ENCODE results near the gene IL36A.

Gene IL36A

DNA sequence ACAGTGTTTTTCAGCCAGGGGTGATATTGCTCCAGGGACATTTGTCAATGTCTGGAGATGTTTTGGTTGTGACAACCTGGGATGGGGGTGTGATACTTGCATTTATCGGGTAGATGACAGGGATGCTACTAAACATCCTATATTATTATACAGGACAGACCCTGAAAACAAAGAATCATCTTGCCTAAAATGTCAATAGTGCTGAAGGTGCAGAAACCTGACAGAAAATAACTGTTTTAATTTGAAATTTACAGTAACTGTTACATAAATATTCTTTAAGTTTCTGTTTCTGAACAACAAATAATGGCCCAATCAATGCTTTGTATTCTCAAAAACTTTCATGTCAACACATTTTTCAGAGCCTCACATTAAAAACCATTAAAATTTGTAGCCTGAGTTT is 2.0 kb downstream of the IL36A start:
- DNase-seq (ENCODE audit: low read depth in 2 of 2), result no peak

DNA sequence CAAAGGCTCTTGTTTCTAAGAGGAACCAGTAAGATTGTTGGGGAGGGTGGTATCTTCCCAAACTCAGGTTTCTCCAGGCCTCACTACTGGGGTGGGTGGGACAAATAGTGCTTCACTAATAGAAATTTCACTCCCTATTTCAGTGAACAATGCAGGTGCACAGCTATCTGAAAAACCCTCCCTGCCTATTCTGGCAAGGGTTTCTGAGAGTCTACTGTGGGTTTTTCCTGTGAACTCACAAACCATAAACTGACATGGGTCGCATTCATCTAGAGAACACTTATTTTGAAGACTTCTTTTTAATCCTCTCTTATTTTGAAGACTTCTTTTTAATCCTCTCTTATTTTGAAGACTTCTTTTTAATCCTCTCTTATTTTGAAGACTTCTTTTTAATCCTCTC is 4.4 kb downstream of the IL36A start:
- no peak for DNase-seq (ENCODE audit: low read depth in 2 of 2)

DNA sequence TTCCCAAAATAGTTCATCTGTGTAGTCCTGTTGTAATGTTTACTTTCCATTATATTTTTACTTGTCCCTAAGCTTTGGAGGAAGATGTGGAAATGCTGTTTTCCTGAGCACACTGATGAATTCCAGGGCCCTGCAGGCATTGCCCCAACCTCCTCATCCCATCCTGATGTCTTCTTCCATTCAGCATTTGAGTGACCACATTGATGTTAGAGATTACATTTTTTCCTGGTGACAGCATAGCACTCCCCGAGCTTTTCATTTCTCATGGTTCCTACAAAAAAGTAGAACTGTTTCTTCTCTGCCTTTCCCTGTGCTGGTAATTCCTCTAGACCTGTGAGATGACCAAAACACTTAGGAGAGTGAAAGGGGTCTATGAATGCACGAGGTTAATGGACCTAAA is 4.8 kb downstream of the IL36A start:
- no peak for DNase-seq (ENCODE audit: low read depth in 2 of 2)

DNA sequence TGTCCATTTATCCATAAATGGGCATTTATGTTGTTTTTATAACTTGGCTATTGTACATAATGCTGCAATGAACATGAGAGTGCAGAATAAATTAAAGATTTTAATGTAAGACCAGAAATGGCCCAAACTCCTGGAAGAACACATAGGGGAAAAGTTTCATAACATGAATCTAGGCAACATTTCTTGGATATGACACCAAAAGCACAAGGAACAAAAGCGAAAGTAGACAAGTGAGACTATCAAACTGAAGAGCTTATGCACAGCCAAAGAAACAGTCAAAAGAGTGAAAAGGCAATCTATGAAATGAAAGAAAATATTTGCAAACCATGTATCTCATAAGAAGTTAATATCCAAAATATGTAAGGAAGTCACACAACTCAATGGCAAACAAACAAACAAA is 5.8 kb downstream of the IL36A start:
- DNase-seq (ENCODE audit: low read depth in 2 of 2), result no peak

DNA sequence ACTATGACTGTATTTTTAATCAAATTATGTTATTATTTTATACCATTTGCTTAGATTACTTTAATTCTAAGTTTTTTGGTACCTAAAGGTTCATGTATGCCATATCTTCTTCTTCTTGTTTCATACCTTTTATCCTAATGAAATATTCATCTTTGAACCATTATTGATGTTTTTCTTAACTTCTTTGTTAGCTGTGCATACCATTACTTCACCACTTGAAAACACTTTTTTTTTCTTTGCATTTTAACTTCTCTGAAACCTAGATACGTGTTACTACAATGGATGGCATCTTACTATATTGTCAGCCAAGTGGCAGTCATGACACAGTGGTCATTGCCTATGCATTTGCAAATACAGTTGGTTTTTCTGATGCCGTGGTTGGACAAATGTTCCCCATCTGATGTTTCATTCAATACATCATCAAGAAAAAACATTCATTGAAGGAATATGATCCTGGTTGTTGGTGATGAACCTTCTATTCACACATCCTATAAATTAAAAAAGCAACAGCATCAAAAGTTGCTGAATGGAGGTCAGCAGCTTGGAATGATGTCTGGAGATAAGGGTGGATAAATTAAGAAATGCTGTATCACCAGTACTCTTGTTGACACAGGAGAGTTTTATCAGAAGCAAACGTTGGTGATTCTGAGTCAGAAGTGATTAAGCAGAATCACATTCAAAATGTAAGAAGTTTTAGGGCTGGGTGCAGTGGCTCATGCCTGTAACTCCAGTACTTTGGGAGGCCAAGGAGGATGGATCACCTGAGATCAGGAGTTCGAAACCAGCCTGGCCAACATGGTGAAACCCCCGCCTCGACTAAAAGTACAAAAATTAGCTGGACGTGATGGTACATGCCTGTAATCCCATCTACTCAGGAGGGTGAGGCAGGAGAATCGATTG is 7.4 kb downstream of the IL36A start:
- DNase-seq (ENCODE audit: low read depth in 2 of 2), result no peak

DNA sequence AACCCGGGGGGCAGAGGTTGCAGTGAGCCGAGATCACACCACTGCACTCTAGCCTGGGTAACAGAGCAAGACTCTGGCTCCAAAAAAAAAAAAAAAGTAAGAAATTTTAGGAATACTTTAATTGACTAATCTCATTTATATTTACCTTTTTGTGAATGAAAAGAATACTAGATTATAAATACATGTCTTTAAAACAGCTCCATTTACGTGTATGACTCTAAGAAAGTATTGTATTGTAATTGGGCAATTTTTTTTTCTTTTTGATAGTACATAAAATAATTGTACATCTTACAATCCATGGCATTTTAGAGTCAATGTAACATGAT is 8.0 kb downstream of the IL36A start:
- DNase-seq (ENCODE audit: low read depth in 2 of 2), result no peak

DNA sequence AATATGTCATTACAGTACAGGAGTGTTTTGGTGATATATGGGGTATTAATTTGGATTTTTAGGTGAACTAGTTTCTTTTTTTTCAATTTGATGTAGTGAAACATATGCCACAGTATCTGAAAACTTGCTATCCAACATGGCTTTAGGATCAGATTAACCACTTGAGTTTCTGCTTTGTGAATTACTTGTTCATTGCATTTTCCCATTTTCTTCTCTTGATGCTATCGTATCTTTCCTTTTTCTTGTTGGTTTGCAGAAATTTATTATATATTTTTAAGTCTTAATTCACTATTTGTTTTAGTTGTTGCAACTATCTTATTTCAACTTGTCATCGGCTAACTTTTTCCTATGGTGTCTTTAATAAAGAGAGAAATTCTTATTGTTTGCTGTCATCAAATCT is 8.8 kb downstream of the IL36A start:
- no peak for DNase-seq (ENCODE audit: low read depth in 2 of 2)

DNA sequence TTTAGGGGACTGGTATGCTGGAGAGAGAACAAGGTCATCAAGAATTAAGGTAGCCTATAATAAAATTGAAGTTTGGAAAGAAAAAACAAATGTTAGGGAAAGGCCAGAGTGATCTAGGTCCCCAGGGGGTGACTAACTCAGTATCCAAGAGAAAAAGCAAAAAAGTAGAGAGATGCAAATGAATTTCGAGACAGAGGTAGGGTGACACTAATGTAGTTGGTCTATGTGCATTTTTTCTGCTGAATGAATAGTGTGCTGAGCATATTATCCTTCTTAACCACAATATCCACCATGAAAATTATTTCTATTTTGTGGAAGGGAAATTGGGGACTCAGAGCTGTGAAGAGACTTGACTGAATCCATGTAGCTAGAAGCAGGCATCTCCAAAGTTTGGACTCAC is 9.8 kb downstream of the IL36A start:
- no peak for DNase-seq (ENCODE audit: low read depth in 2 of 2)

DNA sequence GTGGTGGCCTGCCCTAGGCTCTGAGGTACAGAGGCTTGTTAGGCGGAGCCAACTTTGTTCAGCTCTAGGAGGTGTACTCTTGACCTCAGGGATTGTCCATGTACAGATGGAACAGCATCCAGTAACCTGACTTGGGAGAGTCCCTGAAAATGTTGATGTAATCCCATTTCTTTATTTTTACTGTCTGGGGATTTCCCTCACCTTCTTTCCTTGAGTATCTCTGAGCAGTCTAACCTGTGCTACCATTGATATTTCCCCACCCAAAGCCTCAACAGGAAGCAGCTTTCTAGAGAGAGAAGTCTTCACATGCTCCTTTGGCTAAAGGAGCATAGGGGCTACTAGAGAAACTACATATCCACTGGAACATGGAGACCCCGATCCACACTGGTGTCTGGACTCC is 10.4 kb downstream of the IL36A start:
- DNase-seq (ENCODE audit: low read depth in 2 of 2), result no peak

DNA sequence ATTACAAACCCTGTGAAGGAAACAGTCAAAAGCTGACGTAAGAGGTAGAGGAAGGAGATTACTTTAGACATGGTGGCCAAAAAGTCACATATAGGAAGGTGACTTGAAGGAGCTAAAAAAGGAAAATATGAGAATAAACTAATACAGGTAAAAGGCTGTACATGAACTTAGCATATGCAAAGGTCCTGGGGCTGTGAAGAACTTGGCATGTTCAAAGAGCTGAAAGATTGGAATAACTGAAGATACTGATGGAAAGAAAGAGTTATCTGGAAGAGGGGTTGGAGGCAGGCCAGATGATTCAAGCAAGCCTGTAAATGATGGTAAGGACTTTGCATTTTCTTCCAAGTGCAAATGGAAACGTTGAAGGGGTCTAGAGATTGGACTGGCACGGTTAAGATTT is 13.2 kb downstream of the IL36A start:
- DNase-seq (ENCODE audit: low read depth in 2 of 2), result no peak

DNA sequence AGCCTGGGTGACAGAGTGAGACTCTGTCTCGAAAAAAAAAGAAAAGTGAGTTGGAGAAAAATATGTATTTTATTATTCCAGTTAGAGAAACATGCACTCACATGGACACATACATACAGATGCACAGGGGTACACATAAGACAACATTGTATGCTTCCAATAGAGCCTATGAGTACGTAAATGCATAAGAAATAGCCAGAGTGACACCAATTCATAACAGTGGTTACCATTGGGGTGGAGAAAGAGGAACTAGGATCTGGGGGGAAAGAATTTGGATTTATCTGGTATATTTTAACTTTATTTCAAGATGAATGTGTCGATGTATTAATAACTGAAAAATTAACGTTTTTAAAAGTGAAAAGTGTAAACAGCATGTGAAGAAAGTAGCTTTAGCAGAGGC is 16.1 kb downstream of the IL36A start:
- DNase-seq (ENCODE audit: low read depth in 2 of 2), result no peak

DNA sequence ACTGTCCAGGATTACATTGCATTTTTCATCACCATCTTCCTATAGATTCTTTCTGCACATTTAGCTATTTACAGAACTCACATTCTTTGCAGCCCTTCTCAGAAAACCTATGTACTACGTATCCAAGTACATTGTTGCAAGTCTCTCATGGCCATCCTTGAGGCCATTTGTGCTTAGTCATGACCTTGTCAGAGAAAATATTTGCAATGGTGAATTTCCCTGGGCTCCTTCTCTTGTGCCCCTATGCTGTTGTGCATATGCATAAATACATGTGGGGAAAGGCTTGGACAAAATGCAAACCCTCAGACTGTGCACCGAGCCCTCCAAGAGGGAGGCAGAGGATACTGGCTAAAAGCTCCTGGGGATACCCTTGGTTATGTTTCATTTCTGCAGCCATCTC is 19.5 kb downstream of the IL36A start:
- DNase-seq (ENCODE audit: low read depth in 2 of 2), result no peak

DNA sequence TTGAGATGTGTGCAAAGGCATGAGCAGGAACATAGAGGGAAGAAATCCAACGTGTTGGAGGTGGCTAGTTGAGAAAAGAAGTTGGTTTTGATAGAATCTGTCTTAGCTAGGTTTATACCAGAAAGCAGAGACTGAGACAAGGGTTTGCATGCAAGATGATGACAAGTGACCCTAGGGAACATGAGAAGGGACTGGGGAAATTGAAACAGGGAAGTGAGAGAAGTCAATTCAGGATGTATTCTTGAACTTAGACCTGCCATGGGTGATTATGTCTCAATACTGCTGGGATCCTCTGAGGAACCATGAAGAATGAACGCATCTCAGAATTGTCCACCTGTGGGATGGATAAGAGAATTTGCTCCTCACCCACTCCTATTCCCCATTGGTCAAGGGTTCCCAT is 20.5 kb downstream of the IL36A start:
- DNase-seq (ENCODE audit: low read depth in 2 of 2), result no peak

DNA sequence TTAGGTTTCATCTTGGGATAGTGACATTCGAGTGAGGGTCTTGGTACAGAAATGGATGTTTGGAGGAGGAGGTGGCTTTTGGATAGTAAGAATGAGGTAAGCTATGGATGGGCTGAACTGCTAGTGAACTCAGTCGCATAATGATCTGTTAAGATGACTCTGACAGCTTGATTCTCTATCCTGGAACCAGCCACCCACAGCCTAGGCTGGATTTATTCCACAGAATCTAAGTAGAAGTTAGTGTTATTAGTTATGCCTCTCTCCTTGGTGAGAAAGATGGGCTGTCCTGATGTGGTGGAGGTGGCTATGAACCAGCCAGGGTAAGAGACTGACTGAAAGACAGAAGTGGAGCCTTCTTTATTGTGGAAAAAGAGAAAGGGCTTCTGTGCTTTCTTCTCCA is 22.4 kb downstream of the IL36A start:
- DNase-seq (ENCODE audit: low read depth in 2 of 2), result no peak

DNA sequence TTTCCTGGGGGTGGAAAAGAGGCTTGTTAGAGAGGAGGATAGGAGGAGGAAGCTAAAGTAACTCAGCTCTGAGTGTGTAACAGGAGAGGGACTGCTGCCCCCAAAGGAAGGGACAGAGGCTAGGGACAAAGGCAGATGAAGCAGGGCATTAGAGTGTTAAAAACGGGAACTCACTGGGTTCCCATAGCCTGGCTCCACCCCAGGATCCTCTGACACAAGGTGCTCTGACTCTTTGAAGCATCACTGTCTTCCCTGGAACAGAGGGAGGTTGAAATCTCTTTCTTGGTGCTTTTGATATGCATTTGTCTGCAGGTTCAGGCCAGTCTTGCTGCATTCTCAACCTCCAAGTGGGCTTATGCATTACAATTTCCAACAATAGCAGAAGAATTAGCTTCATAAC is 22.9 kb downstream of the IL36A start:
- no peak for DNase-seq (ENCODE audit: low read depth in 2 of 2)

DNA sequence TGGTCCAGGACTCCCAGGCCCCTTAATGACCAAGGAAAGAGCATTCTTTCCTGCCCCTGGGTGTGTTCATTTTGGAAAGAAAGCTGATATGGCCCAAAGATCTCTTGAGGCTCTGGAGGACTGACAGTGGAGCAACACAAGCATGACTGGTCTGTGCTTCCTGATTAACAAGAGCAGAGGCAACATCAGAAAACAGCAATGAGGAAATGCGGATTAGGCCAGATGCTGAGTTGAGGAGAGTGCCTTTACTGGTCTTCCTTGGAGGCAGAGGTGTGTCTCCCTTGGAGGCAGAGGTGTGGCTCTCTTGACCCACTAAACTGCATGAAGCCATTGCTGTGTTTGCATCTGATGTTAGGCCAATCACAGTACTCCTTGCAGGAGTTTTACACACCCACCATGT is 27.5 kb downstream of the IL36A start:
- DNase-seq (ENCODE audit: low read depth in 2 of 2), result no peak

DNA sequence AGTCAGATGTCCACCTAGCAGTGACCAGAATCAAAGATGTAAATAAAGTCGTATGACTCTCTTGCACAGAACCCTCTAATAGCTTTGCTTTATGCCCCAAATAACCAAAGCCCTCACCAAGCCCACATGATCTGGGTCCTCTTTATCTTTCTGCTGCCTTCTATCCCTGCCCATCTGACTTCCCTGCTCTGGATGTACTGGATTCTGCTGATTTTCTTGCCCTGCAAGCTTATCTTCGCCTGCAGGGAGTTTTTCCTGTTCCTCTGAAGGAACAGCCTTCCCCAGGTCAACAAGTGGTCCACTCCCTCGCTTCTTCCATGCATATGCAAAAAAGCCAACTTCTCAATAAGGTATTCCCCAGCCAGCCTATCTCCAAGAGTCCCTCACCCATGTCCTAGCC is 28.8 kb downstream of the IL36A start:
- no peak for DNase-seq (ENCODE audit: low read depth in 2 of 2)

DNA sequence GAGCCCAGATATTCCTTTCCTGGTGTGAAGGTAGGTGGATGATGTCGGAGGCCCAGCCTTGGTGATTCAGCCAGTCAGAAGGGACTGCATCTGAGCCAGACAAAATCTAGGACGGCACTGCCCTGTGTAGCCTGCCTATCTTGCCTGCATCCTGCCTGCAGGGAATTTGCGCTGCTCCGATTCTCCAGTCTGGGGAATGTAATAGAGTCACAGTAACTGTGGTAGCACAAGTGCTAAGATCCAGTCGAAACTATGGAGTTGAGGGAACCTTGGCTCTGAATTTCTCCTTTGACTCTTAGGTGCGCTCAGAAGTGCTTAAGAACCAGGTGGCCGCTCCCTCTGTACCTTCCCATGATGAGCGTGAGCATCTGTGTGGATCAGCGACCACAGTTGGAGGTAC is 31.5 kb downstream of the IL36A start:
- DNase-seq (ENCODE audit: low read depth in 2 of 2), result no peak

DNA sequence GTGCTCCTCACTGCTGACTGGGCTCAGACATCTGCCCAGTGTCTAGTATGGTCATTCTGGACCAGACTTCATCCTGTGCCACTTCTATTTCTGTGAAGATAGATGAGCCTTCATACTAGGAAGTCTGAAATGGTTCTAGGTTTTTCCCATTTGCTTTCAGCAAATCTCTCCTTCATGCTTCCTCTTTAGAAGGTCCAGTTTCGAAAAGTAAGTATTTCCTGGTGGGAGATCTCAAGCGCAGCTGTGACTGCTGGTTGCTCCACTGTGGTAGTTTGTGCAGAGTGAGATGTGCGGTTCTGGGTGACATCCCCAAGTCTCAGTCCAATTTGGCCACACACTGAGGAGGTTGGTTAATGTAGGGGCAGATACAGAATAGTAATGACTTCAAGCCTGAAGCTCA is 33.0 kb downstream of the IL36A start:
- DNase-seq (ENCODE audit: low read depth in 2 of 2), result no peak

DNA sequence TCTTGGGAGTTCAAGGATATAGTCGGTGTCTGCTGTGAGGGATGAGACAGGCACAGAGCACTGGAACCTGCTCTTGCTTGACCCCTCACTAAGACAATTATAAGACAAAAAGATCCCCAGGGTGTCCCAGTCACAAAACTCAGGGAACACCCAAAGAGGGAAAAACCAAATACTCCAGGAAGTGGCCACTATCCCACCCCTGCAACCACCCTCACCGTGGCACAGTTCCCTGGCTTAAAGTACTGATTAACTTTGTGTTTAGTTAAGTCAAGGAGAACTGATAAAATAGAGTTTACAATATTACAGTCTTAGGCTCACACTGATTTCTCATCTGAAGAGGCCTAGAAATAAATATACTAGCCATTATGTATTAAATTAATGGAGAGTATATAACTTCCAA is 33.9 kb downstream of the IL36A start:
- no peak for DNase-seq (ENCODE audit: low read depth in 2 of 2)

DNA sequence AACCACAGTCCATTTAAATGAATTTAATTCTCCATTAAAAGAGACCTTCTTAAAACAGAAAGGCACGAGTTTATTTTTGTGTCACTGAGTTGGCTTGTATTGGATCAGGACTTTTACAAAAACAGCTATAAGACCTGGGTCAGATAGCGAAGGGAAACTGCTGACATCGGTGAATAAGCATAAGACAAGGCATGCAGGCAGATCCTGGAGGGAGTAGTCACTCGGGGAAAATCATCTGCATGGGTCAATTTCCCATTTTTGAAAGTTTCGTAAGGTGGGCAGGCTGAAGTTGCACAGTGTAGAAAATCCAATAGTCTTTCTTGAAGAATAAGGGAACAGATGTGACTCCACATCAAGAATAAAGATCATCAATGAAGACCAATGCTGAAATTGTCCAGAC is 34.5 kb downstream of the IL36A start:
- no peak for DNase-seq (ENCODE audit: low read depth in 2 of 2)

DNA sequence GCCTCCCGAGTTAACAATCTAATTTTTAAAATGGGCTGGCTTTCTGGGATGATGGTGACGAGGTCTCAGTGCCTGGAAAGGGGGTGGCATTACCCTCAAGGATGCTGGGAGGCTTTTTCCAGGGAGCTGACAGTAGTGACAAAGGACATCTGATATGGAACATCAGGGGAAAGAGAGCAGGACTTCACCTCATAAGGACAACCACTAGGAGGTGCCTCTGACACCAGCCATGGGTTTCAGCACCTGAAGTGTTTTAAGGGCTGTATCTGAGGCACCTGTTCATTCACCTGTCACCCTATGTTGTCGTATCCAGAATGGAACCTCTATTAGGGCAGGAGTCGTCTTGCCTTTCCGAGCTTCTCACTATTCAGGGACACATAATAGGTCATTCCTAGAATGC is 36.6 kb downstream of the IL36A start:
- DNase-seq (ENCODE audit: low read depth in 2 of 2), result no peak

DNA sequence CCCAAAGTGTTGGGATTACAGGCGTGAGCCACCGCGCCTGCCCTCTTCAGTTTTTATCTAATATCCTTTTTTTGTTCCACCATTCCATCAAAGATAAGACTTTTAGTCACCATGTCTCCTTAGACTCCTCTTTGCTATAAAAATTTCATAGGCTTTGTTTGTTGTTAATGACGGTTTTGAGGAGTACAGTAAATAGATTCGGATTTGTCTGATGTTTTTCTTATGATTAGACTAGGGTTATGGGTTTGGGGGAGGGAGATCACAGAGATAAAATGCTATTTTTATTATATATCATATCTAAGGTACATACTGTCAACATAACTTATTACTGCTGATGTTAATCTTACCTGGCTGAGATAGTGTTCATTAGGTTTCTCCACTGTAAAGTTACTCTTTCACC is 41.2 kb downstream of the IL36A start:
- no peak for DNase-seq (ENCODE audit: low read depth in 2 of 2)
